HG02870 (cell line): ENCODE data around the gene RAB4A.

Source experiments
- ATAC-seq: cut with Tn5 transposase; IDR thresholded peaks from one replicate; pipeline ENCODE4 v1.9.1; 2021; ENCODE audit warnings: mild to moderate bottlenecking, moderate library complexity; ENCODE audit not compliant: unreplicated experiment

RAB4A gene, protein sequence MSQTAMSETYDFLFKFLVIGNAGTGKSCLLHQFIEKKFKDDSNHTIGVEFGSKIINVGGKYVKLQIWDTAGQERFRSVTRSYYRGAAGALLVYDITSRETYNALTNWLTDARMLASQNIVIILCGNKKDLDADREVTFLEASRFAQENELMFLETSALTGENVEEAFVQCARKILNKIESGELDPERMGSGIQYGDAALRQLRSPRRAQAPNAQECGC

DNA sequence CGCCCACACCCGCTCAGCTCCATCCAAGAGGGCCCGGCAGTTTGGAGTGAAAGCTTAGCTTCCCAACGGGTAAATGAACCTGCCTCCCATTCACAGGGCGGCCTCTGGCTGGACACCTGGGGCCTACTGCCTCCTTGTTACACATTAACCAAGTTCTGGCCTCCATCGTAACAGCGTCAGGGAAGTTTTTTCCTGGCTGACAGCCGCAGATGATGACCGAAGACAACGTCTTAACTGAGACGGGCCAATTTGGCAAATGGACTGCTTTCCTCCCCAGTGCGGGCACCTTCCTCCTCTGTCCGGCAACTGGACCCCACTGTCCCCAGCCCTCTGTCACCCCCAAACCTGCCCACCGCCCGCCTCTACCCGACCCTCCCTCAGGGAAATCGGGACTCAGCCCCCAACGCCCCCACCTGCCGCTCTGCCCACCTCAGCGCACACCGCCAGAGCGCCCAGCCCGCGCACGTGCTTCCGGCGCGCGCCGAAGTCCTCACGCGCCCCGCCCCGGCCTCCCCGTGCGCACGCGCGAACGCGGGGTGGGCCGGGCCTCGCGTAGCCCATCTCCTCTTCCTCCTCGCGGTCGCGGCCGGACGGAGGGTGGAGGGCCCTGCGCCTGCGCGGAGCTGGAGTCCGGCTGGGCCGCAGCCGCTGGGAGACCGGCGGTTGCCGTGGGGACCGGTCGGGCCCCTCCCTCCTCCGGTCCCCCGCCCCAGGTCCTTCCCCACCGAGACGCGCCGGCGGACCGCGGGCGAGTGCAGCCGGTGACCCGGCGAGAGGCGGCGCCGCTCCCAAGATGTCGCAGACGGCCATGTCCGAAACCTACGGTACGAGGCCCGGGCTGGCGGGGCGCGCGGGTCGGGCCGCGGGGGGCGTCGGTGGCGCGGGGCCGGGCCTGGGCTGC lies at the start of gene RAB4A:
RAB4A (plus strand) TSS at position 565 of the 901 bp plus-strand sequence; CDS start at position 794, 229 bp downstream.
- ATAC-seq: peak; percentile 77

DNA sequence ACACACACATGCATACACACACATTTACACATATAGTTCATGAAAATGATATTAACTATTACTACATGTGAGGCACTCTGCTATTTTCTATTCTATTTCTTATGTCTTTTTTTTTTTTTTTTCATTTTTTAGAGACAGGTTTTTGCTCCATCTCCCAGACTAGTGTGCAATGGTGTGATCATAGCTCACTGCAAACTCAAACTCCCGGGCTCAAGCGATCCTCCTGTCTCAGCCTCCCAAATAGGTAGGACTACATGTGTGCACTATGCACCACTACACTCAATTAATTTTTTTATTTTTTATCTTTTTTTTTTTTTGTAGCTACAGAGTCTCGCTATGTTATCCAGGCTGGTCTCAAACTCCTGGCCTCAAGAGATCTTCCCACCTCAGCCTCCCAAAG lies 48.8 kb upstream of the RAB4A start:
- no peak for ATAC-seq

DNA sequence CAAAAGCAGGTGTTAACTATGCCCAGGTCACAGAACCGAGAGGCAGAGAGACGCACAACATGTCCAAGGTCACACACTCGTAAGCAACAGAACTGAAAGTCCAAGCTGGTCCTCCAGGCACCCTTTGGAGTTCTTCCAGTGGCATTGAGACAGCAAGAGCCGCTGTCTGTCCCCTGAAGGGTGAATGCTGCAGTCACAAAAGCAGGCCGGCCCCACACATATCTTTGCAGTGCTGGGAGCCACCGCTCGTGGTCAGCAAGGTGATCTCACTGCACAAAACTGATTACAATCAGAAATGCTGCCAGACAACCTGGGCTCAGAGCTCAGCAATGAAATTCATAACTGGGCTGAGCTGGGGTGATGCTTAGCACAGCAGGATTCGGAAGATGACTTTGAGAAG lies 47.4 kb upstream of the RAB4A start:
- no peak for ATAC-seq

DNA sequence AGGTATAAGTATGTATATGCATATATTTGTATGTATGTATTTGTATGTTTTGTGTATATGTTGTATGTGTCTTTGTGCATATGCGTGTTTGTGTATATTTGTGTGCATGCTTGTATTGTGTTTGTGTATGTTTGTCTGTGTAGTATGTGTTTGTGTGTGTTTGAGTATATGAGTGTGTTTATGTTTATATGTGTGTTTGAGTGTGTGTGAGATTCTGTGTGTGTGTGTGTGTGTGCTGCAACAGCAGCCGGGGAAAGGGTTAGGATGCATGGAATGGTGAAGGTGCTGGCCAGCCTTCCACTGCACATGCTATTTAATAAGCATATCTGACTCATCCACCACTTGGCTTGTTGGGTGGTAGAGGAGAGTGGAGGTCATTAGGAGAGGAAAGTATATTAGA lies 46.6 kb upstream of the RAB4A start:
- no peak for ATAC-seq

DNA sequence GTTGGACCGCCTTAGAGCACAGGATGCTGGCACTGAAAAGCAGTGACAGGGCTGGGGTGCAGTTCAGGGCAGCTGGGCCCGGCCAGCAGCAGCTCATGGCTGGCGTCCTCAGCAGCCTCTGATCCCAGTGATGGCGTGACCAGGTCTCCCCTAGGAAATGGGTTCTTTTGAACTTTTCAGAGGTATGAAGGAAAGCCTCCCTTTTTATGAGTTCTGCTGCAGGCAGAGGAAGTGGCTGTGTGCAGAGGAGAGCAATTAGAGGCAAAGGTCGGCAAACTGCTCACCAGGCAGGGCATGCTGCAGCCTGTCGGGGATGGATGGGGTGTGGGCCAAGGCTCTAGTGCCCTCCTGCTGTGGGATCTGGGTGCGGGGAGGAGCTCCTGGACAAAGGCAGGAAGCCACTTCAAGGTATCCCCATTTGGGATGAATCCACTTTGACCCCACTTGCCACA lies 45.6 kb upstream of the RAB4A start:
- no peak for ATAC-seq

DNA sequence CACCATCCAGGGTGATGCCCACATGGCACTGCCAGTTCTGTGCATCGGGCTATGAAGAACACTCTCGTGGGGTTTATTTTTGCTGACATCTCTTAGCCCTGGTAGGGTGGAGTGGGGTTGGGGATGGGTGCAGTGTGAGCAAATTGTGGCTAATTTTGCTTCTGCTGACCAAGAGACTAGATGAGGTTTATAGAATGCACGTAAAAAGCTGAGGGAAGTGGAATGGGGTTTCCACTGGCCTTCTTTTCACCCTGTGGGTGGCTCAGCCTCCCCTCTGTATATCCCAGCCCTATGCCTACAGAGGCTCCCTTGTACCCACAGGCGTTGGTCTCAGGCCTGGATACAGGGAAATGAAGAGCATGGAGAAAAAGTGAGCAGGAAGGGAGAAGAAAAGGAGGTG lies 44.1 kb upstream of the RAB4A start:
- no peak for ATAC-seq

DNA sequence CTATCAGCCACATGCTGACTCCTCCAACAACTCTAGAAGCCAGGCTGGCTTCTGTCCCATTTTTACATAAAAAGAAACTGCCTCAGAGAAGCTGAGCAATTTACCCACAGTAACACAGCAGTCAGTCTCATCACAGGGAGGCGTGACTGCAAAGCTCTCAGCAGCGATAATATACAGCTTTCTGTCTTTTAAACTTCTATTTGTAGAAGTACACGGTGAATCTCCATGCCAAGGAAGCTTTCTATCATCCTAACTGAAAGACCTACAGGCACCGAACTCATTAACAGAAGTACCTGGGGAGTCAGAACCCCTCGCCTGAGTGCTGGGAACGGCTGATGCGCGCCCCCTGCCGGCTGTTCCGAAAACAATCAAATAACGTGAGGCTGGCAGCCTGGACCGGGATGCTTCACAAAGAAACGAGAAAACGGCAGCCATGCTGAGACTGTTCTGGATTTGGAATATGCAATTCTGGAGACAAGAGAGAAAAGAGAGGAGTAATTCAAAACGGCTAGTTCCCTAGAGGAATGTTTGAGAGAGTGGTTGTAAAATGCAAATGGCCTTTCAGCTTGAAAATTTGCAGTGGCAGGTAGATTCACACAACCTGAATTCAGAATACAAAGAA lies 43.5 kb upstream of the RAB4A start:
- ATAC-seq: no peak

DNA sequence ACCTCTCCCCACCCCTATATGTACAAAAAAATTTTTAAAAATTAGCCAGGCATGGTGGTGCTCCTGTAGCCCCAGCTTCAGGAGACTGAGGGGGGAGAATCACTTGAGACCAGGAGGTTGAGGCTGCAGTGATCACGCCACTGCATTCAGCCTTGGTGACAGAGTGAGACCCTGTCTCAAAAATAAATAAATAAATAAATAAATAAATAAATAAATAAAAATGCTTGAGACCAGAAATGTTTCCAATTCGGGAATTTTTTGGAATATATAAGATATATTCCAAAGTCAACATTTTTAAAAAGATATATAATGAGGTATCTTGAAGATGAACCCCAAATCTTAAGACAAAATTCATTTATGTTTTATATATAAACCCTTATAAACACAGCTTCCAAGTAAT lies 42.4 kb upstream of the RAB4A start:
- ATAC-seq: no peak

DNA sequence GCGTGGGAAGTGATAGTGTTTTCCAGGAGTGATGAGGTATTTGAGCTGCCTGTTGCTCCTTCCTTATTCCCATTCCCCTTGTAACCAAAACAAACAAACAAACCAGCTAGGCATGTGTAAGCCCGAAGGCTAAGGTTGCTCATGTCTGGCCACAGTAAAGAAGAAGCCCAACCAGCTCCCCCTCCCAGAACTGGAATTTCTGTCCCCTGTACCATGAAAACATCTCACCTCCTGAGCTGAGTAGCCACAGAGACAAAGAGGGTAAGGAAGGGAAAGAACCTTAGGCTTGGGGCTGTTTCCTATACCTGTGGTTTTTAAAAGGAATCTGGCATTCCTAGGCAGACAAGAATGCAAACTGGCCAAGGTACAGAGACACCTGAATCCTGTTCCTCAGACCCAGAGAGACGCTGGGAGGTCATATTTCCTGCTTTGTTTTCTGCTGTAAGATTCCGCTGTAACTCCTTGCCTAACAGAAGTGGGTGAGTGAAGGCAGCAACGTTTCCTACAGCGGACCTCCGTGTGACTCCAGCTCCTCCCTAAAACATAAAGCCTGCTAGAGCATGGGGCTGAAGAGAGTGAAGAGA lies 41.7 kb upstream of the RAB4A start:
- no peak for ATAC-seq

DNA sequence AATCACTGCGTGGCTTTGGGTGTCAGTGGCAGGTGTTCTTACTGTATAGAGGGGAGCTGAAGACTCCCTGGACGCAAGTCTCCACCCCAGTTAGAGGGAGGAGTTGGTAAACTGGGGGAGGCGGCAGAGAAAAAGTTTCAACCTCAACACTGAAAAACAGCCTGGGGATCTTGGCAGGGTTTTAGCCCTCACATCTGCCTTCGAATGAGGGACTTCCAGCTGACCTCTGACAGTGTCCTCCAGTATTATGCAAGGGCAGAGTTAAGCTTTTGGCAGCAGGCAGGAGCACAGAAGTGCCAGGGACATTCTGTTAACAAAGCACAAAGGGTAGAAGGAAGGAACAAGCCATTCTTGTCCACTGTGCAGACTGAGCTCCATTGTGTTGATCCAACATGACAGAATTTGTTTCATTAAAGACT lies 41.2 kb upstream of the RAB4A start:
- peak; percentile 9 for ATAC-seq

DNA sequence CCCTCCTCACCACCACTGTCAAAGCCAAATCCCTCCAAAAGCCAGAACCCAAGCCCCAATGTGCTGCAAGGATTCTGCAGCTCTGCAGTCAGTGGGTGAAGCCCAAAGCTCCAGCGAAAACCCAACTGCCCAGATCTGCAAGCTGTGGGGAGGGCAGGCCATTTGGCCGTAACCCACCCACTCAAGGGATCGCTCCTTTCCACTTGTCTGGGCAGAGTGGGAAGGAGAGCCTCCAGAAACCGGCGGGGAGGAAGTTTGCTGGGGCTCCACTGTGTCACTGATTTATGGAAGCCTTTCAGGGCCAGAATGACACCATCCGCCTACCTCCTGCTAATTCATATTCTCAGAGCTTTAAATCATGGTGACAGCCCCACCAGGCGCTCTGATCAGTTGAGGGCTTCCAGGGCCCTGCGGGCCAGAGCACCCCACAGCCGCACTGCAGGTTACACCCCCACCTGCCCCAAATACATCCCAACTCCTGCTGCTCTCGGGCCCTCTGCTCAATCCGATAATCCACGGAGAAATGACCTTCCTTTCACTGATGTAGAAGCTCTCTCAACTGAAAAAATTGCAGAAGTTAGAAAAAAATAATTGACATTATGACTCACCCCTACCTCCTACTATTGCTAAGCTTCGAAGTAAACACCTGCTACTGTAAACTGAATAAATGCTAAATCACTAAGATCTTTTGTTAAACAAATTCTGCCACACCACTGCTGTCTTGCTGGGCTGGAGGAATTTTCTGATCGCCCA lies 40.6 kb upstream of the RAB4A start:
- ATAC-seq: peak; percentile 64

DNA sequence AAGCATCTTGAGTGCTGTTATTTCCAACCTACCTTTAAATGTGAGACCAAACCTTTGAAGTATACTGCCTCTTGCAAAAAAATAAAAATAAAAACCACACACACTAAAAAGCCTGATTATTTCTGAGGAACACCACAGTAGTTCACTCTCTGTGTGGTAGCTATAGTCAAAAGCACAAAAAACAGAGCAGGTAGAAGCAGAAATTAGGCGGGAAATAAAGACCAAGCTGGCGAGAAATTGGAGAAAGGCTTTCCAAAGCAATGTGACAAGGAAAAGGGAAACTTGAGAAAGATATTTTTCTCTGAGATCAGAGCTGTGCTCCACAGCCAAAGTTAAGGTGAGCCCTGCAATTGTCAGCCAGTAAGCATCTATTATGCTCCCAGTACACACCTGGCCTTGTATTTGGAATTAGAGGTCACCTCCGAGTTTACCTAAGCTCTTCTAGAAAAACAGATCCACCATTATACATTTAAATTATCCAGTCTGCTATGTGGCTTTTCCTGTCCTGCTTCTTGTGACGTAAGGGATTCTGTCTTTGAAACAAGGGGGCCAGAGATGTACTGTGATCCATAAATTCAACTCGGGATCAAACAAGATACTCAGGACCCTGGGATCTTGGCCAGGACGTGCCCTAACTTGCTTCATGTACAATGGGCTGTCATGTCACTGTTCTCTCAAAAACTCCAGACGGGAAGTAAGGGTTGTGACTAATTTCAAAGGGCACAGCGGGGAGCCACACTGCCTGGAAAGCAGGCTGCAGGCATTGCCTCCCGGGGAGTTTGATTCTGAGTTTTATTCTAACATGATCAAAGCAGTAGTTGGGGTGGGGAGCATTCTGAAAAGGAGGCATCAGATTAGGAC lies 39.8 kb upstream of the RAB4A start:
- no peak for ATAC-seq

DNA sequence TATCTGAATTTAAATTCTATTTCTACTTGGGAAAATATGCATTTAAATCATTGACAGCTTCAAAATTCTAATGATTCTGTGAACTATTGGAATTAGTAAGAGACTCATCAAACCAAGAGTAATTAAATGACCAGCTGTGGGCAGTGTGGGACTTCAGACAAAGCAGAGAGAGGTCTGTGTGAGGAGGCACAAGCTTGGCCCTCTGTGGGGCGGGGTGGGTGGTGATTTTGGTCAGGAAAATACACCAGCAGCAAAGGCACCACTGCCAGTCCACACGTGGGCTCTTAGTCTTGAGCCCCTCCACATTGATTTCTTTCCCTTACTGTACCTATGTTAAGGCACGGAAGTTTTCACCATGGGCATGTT lies 39.2 kb upstream of the RAB4A start:
- ATAC-seq: no peak

DNA sequence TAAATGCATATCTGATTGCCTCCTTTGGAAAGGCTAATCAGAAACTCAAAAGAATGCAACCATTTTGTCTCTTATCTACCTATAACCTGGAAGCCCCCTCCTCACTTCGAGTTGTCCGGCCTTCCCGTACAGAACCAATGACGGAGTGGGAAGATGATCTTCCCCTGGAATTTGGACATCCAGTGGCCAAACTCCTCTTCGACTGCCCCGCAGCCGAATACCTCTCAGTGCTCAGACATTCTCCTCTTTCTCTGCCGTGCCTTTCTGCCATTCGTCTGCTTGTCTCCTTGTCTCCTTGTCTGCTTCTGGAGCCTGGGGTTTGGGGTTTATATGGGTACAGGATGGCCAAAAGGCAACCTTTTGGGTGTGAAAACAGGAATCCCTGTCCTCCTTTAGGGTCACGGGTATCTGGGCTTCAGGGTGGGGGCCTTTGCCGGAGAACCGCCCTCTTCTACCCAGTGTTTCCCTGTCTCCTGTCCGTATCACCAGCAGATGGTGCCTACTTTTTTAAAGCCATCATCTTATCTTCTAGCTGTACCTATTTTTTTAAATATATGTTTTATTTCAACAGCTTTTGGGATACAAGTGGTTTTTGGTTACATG lies 35.9 kb upstream of the RAB4A start:
- ATAC-seq: no peak

DNA sequence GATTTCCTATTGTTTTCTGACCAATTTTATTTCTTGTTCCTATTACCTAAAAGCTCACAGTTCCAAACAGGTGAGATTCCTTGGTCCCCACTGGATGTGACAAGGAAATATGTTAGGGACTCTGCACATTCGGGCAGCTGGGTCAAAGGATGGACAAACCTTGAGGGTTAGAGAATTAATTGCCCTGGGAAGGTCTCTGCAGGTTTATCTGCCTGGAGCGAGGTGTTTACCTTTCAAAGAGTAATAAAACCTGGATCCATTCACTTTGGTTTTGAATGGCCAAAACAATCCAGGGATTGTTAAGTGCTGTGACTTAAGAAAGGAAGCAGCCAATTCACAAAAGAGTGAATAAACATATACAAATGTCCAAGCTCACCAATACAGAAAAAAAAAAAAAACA lies 33.6 kb upstream of the RAB4A start:
- no peak for ATAC-seq

DNA sequence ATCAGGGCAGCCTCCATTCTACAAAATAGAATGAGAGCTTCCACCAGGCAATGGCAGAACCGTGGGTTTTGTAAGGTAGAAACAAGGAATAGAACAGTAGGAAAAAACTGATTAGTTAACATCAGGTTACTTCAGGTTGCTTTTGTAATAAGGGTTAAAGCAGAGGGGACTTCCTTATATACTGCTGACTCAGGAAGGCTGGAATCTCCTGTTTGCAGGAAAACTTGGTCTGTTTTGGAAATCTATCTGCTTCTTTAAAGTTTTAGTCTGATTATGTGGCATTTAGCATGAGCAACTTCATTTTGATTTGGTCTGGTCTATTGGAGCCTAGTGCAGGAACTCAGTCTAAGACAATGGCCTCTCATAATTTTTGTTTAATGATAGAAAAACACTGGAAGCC lies 32.7 kb upstream of the RAB4A start:
- ATAC-seq: no peak

DNA sequence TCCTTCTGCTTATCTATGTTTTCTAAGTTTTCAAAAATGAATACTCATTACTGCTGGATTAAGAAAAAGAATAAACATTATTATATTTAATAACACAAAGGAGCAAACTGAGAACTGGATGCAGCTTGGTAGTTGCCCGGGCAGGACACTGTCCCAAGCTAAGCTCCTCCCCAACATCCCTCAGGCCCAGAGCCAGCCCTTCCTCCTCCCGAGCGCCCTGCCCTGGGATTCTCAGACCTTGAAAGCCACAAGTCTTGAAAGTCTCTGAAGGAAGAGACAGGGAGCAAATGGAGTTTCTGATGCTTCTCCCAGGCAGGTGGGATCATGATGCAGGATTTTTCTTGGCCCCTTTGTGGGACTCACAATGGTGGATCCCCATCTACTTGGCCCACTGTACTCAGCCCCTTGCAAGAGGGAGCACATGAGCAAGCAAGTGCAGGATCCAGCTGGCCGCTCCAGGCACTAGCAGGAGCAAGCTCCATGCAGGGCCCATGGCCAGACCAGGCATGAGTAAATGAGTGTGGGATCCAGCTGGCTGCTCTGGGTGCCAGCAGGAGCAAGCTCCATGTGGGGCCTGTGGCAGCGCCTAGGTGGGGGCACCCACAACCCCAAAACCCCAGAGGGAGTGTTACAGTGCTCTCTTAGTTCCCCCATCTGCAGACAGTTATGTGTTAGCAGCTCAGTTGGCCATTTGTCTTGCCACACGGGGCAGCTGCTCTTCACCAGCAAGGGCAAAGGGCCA lies 32.1 kb upstream of the RAB4A start:
- no peak for ATAC-seq

DNA sequence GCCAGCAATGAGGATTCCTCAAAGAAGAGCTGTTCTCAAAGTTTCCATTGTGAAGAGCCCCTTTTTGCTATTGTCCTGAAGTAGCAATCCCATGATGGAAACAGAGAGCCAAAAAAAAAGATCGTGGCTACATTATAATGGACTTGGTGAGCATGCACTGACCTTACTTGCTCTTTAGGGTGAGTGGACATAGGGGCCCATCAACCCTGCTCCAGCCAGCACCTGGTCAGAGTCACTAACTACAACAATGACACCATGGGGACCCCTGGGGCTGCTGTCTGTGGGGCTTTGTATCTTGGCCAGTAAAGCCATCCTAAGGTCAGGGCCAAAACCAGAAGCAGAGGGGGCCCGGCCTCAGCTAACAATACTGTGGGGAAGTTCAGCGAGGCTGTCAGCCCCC lies 30.4 kb upstream of the RAB4A start:
- ATAC-seq: no peak

DNA sequence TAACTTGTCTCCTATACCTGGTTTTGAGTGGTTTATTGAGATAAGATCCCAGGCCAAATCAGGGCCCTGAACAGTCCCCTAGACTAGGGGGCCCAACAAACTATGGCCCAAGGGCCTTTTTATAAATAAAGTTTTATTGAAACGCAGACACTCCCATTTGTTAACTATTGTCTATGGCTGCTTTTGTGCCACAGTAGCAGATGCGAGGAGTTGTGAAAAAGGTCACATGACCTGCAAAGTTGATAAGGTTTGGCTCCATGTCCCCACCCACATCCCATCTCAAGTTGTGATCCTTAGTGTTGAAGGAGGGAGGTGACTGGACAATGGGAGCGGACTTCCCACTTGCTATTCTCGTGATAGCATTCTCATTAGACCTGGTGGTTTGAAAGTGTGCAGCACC lies 29.5 kb upstream of the RAB4A start:
- no peak for ATAC-seq
